PC-9 (cell line): ENCODE results near the gene SLIT1.

ENCODE experiments used
- CTCF ChIP-seq: fragments of 200-600 bp; sonication (generic); conservative IDR thresholded peaks from 2 replicates; pipeline ENCODE4 v1.6.1; 2017; ENCODE audit warnings: mixed run types, antibody characterized with exemption, mild to moderate bottlenecking, moderate library complexity
- EZH2 ChIP-seq: fragments of 200-600 bp; sonication (generic); IDR thresholded peaks from 2 replicates; pipeline ENCODE4 v1.8.0; 2017; ENCODE audit warnings: antibody characterized with exemption, low read depth

DNA sequence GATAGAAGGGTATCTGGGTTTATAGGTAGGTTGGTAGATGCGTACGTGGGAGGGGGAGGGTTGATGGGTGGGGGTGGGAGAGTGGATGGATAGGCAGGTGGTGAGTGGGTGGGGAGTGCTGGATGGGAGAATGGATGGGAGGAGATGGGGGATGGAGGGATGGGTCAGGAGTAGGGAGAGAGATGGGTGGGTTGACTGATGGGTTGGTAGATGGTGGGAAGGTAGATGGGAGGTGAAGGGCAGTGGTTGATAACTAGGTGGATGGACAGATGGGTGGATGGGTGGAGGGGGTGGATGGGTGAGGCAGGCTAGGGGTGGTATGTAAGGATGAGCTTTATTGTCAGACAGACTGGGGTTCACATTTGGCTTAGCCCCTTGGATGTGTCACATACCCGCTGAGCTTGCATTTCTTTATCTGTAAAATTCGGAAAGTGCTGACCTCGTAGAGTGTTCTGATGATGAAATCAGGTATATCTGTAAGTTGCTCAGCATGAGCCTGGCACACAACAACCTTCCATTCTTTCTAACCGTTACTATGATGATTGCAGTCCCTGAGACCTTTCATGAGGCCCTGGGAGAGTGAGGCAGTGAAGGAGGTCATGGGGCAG is 34.3 kb downstream of the SLIT1 start:
- TF ChIP-seq CTCF (no peak), EZH2 (no peak)
